Ammon's horn (tissue), 1 donor: ENCODE measurements around the gene TM4SF5.

Experiments used
- DNase-seq: peaks from one replicate; pipeline ENCODE4 v3.0.0-alpha.2; 2016; ENCODE audit warnings: low spot score

TM4SF5 gene

GRCh38 chr17:4747847-4748246 is 23.8 kb upstream of the TM4SF5 start:
- DNase-seq: peak; percentile 71

GRCh38 chr17:4748686-4749085 is 23.0 kb upstream of the TM4SF5 start:
- no peak for DNase-seq

- DNase-seq: no peak
Measured at GRCh38 chr17:4750606-4751005, 21.1 kb upstream of the TM4SF5 start.

- DNase-seq: no peak
Measured at GRCh38 chr17:4751932-4752331, 19.8 kb upstream of the TM4SF5 start.

GRCh38 chr17:4753392-4753791 is 18.3 kb upstream of the TM4SF5 start:
- no peak for DNase-seq

- DNase-seq: no peak
Measured at GRCh38 chr17:4759776-4760236, 11.9 kb upstream of the TM4SF5 start.

GRCh38 chr17:4764595-4764994 is 7.1 kb upstream of the TM4SF5 start:
- DNase-seq: peak; percentile 71

- DNase-seq: no peak
Measured at GRCh38 chr17:4766201-4766600, 5.5 kb upstream of the TM4SF5 start.

GRCh38 chr17:4766723-4767122 is 5.0 kb upstream of the TM4SF5 start:
- no peak for DNase-seq

- no peak for DNase-seq
Measured at GRCh38 chr17:4768298-4768697, 3.4 kb upstream of the TM4SF5 start.

- DNase-seq: no peak
Measured at GRCh38 chr17:4769628-4770027, 2.1 kb upstream of the TM4SF5 start.

- no peak for DNase-seq
Measured at GRCh38 chr17:4772235-4772613, 538 bp downstream of the TM4SF5 start.

GRCh38 chr17:4777969-4778760 is 6.5 kb downstream of the TM4SF5 start:
- DNase-seq: no peak

GRCh38 chr17:4780325-4780955 is 8.8 kb downstream of the TM4SF5 start:
- DNase-seq: no peak

- no peak for DNase-seq
Measured at GRCh38 chr17:4782652-4783051, 11.0 kb downstream of the TM4SF5 start.

GRCh38 chr17:4785311-4786105 is 13.8 kb downstream of the TM4SF5 start:
- DNase-seq: peak; percentile 7

GRCh38 chr17:4786106-4786511 is 14.4 kb downstream of the TM4SF5 start, which contains the start of gene VMO1:
VMO1 (minus strand) TSS chr17:4786364; CDS start chr17:4786352, 12 bp downstream.
- peak; percentile 21 for DNase-seq

- DNase-seq: peak; percentile 40
Measured at GRCh38 chr17:4786516-4786915, 14.8 kb downstream of the TM4SF5 start.

- no peak for DNase-seq
Measured at GRCh38 chr17:4788159-4788806, 16.6 kb downstream of the TM4SF5 start.

GRCh38 chr17:4788807-4789700 is 17.4 kb downstream of the TM4SF5 start, which contains the start of gene GLTPD2:
GLTPD2 (plus strand) TSS chr17:4788964; CDS start chr17:4789012, 48 bp downstream.
- DNase-seq: no peak

- no peak for DNase-seq
Measured at GRCh38 chr17:4789701-4789950, 17.9 kb downstream of the TM4SF5 start.
